Measurements from ENCODE around the gene ACOD1.

GRCh38 chr13:76958841-76959432, 10.6 kb downstream of the ACOD1 start:
- TF ChIP-seq, protein P1, sequence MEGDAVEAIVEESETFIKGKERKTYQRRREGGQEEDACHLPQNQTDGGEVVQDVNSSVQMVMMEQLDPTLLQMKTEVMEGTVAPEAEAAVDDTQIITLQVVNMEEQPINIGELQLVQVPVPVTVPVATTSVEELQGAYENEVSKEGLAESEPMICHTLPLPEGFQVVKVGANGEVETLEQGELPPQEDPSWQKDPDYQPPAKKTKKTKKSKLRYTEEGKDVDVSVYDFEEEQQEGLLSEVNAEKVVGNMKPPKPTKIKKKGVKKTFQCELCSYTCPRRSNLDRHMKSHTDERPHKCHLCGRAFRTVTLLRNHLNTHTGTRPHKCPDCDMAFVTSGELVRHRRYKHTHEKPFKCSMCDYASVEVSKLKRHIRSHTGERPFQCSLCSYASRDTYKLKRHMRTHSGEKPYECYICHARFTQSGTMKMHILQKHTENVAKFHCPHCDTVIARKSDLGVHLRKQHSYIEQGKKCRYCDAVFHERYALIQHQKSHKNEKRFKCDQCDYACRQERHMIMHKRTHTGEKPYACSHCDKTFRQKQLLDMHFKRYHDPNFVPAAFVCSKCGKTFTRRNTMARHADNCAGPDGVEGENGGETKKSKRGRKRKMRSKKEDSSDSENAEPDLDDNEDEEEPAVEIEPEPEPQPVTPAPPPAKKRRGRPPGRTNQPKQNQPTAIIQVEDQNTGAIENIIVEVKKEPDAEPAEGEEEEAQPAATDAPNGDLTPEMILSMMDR (optimal IDR thresholded peaks at IDR 0.05 in 1 of 3, IDR thresholded peaks at IDR 0.05 in 1 of 3, conservative IDR thresholded peaks at IDR 0.05 in 1 of 3; ENCODE audit: extremely low read depth in 1 of 3, insufficient read depth in 2 of 3, low read length in 3 of 3): no peak
- TF ChIP-seq EZH2 (IDR thresholded peaks at IDR 0.05; ENCODE audit: low read length): no peak

Data from keratinocyte (primary cell).